WTC11 (cell line): ENCODE results near the gene SPOCD1. TPM values are rescaled to one million over a fixed set of nuclear protein-coding genes. Genes with fewer than 3 reads are reported as not detected.

Source experiments
- ATAC-seq: fragments of 200-7000 bp; cut with Tn5 transposase; 2 replicates; pipeline ENCODE4 v1.10.0; 2021; ENCODE audit warnings: mild to moderate bottlenecking, moderate library complexity
- CTCF ChIA-PET: fragments of 300-600 bp; sonication (Branson Sonifier 250); formaldehyde crosslinking; loops from one replicate; lab custom pipeline; 2021; ENCODE audit warnings: antibody characterized with exemption; lab: Charles Lee
- POLR2A ChIA-PET: fragments of 350-600 bp; sonication (Branson Sonifier 250); formaldehyde crosslinking; loops from one replicate; lab custom pipeline; 2021; ENCODE audit warnings: antibody characterized with exemption; lab: Charles Lee
- DNase-seq: peaks from one replicate; pipeline ENCODE4 v3.0.0; 2021; ENCODE audit warnings: low spot score
- H3K27ac Mint-ChIP-seq: 2 replicates; pipeline ENCODE4 v1.8.0; 2021; ENCODE audit warnings: mixed read lengths
- H3K27me3 Mint-ChIP-seq: 2 replicates; pipeline ENCODE4 v1.8.0; 2021; ENCODE audit warnings: low read depth, mild to moderate bottlenecking, moderate library complexity, mixed read lengths
- H3K36me3 Mint-ChIP-seq: 2 replicates; pipeline ENCODE4 v1.8.0; 2021; ENCODE audit warnings: mixed read lengths
- H3K4me1 Mint-ChIP-seq: 2 replicates; pipeline ENCODE4 v1.8.0; 2022; ENCODE audit warnings: mixed read lengths
- H3K4me3 Mint-ChIP-seq: 2 replicates; pipeline ENCODE4 v1.8.0; 2021; ENCODE audit warnings: mild to moderate bottlenecking, moderate library complexity, mixed read lengths
- H3K9me3 Mint-ChIP-seq: 2 replicates; pipeline ENCODE4 v1.8.0; 2021; ENCODE audit warnings: mixed read lengths
- ATF1 ChIP-seq: sonication (generic); formaldehyde crosslinking; IDR thresholded peaks from 2 replicates; pipeline ENCODE4 v1.8.1; 2023; ENCODE audit warnings: mild to moderate bottlenecking, moderate library complexity, missing genetic modification reagents
- ATF2 ChIP-seq: sonication (generic); formaldehyde crosslinking; IDR thresholded peaks from 2 replicates; pipeline ENCODE4 v1.8.1; 2022; ENCODE audit warnings: low read depth, missing genetic modification reagents, borderline replicate concordance
- CREB1 ChIP-seq: sonication (generic); formaldehyde crosslinking; IDR thresholded peaks from 2 replicates; pipeline ENCODE4 v1.8.0; 2023; ENCODE audit warnings: mild to moderate bottlenecking, missing genetic modification reagents
- FOXJ3 ChIP-seq: sonication (generic); formaldehyde crosslinking; IDR thresholded peaks from 2 replicates; pipeline ENCODE4 v1.9.0; 2021; ENCODE audit warnings: missing genetic modification reagents, mild to moderate bottlenecking, borderline replicate concordance
- GRHL2 ChIP-seq: fragments of 250-450 bp; sonication (Bioruptor Pico); IDR thresholded peaks from 2 replicates; pipeline ENCODE4 v1.8.0; 2022; ENCODE audit warnings: mild to moderate bottlenecking, moderate library complexity; ENCODE audit not compliant: insufficient replicate concordance, severe bottlenecking
- IRF2 ChIP-seq: sonication (generic); formaldehyde crosslinking; IDR thresholded peaks from 2 replicates; pipeline ENCODE4 v1.8.0; 2022; ENCODE audit warnings: low read depth, missing genetic modification reagents, borderline replicate concordance
- NFE2L1 ChIP-seq: sonication (generic); formaldehyde crosslinking; IDR thresholded peaks from 2 replicates; pipeline ENCODE4 v1.8.1; 2023; ENCODE audit warnings: missing genetic modification reagents
- NR2C2 ChIP-seq: sonication (generic); formaldehyde crosslinking; IDR thresholded peaks from 2 replicates; pipeline ENCODE4 v1.8.0; 2022; ENCODE audit warnings: mild to moderate bottlenecking, missing genetic modification reagents
- STAT6 ChIP-seq: sonication (generic); formaldehyde crosslinking; conservative IDR thresholded peaks from 2 replicates; pipeline ENCODE4 v1.8.1; 2023; ENCODE audit warnings: mild to moderate bottlenecking, low read depth, missing genetic modification reagents, moderate library complexity
- TEAD1 ChIP-seq: sonication (generic); formaldehyde crosslinking; IDR thresholded peaks from 2 replicates; pipeline ENCODE4 v1.8.0; 2022; ENCODE audit warnings: mild to moderate bottlenecking, missing genetic modification reagents
- USF1 ChIP-seq: sonication (generic); formaldehyde crosslinking; IDR thresholded peaks from 2 replicates; pipeline ENCODE4 v1.8.0; 2022; ENCODE audit warnings: mild to moderate bottlenecking, missing genetic modification reagents
- ZNF281 ChIP-seq: sonication (generic); formaldehyde crosslinking; IDR thresholded peaks from 2 replicates; pipeline ENCODE4 v1.8.0; 2023; ENCODE audit warnings: mild to moderate bottlenecking, missing genetic modification reagents
- total RNA-seq: library from RNA; stranded (reverse); gene quantifications from 3 replicates; pipeline ENCODE4 v1.2.3, GENCODE V29; 2021
- TF ChIP-seq, protein P1 (sequence below): sonication (generic); formaldehyde crosslinking; IDR thresholded peaks from 2 replicates; pipeline ENCODE4 v1.8.1; 2023; ENCODE audit warnings: mild to moderate bottlenecking, missing genetic modification reagents
- TF ChIP-seq, protein P2 (sequence below): fragments of 200-600 bp; IDR thresholded peaks from 2 replicates; pipeline ENCODE4 v1.8.0; 2022; ENCODE audit warnings: antibody characterized with exemption
- TF ChIP-seq, protein P3 (sequence below): fragments of 250-450 bp; sonication (Bioruptor Pico); IDR thresholded peaks from 2 replicates; pipeline ENCODE4 v1.9.0; 2021; ENCODE audit warnings: mild to moderate bottlenecking
- TF ChIP-seq, protein P4 (sequence below): sonication (generic); formaldehyde crosslinking; IDR thresholded peaks from 2 replicates; pipeline ENCODE4 v1.8.1; 2023; ENCODE audit warnings: mild to moderate bottlenecking, missing genetic modification reagents, moderate library complexity

Gene SPOCD1
- total RNA-seq, 1 experiment from 2014 or later: 3.0 TPM

GRCh38 chr1:31787786-31788137 lies 28.1 kb downstream of the SPOCD1 start:
- TF ChIP-seq, protein P1, sequence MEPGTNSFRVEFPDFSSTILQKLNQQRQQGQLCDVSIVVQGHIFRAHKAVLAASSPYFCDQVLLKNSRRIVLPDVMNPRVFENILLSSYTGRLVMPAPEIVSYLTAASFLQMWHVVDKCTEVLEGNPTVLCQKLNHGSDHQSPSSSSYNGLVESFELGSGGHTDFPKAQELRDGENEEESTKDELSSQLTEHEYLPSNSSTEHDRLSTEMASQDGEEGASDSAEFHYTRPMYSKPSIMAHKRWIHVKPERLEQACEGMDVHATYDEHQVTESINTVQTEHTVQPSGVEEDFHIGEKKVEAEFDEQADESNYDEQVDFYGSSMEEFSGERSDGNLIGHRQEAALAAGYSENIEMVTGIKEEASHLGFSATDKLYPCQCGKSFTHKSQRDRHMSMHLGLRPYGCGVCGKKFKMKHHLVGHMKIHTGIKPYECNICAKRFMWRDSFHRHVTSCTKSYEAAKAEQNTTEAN: no peak
- TF ChIP-seq ATF1 (CRISPR knock-in tag) (no peak), GRHL2 (no peak), IRF2 (CRISPR knock-in tag) (no peak), TEAD1 (CRISPR knock-in tag) (no peak), ZNF281 (CRISPR knock-in tag) (no peak), CREB1 (CRISPR knock-in tag) (no peak), NR2C2 (CRISPR knock-in tag) (no peak), USF1 (CRISPR knock-in tag) (no peak), ATF2 (no peak), NFE2L1 (CRISPR knock-in tag) (no peak), FOXJ3 (CRISPR knock-in tag) (no peak), STAT6 (no peak)
- TF ChIP-seq, protein P2, sequence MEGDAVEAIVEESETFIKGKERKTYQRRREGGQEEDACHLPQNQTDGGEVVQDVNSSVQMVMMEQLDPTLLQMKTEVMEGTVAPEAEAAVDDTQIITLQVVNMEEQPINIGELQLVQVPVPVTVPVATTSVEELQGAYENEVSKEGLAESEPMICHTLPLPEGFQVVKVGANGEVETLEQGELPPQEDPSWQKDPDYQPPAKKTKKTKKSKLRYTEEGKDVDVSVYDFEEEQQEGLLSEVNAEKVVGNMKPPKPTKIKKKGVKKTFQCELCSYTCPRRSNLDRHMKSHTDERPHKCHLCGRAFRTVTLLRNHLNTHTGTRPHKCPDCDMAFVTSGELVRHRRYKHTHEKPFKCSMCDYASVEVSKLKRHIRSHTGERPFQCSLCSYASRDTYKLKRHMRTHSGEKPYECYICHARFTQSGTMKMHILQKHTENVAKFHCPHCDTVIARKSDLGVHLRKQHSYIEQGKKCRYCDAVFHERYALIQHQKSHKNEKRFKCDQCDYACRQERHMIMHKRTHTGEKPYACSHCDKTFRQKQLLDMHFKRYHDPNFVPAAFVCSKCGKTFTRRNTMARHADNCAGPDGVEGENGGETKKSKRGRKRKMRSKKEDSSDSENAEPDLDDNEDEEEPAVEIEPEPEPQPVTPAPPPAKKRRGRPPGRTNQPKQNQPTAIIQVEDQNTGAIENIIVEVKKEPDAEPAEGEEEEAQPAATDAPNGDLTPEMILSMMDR: no peak
- TF ChIP-seq, protein P3, sequence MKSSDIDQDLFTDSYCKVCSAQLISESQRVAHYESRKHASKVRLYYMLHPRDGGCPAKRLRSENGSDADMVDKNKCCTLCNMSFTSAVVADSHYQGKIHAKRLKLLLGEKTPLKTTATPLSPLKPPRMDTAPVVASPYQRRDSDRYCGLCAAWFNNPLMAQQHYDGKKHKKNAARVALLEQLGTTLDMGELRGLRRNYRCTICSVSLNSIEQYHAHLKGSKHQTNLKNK: no peak
- TF ChIP-seq, protein P4, sequence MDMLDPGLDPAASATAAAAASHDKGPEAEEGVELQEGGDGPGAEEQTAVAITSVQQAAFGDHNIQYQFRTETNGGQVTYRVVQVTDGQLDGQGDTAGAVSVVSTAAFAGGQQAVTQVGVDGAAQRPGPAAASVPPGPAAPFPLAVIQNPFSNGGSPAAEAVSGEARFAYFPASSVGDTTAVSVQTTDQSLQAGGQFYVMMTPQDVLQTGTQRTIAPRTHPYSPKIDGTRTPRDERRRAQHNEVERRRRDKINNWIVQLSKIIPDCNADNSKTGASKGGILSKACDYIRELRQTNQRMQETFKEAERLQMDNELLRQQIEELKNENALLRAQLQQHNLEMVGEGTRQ (CRISPR knock-in tag): no peak
- peak overlapping the region; percentile 83 for H3K4me3 Mint-ChIP-seq
- H3K36me3 Mint-ChIP-seq: no peaks in the 10 kb centered on the region
- peak overlapping the region; percentile 93 for H3K27ac Mint-ChIP-seq
- no peaks in the 10 kb centered on the region for H3K9me3 Mint-ChIP-seq
- POLR2A ChIA-PET: no interaction called here
- H3K27me3 Mint-ChIP-seq: no peaks in the 10 kb centered on the region
- DNase-seq (no peak), ATAC-seq (no peak)
- CTCF ChIA-PET: interaction anchor here (0.9 to 4.7 kb wide), 15 partner anchors 9 to 275 kb away, joined by 3 to 282 read pairs (median 26); partner anchors contain the start of genes ADGRB2, COL16A1, PEF1 and SPOCD1
- peaks cover 17% of the 10 kb centered on the region for H3K4me1 Mint-ChIP-seq
